Activated T-cell treated with anti-CD3 and anti-CD28 coated beads for 24 hours (primary cell): ENCODE measurements around the gene ENOX1.

ENCODE experiments used
- DNase-seq: peaks from one replicate; pipeline ENCODE4 v3.0.0-alpha.2; 2020; ENCODE audit warnings: low read depth

ENOX1 gene

GRCh38 chr13:43289470-43290255 is 497.1 kb downstream of the ENOX1 start:
- DNase-seq = no peak

DNA sequence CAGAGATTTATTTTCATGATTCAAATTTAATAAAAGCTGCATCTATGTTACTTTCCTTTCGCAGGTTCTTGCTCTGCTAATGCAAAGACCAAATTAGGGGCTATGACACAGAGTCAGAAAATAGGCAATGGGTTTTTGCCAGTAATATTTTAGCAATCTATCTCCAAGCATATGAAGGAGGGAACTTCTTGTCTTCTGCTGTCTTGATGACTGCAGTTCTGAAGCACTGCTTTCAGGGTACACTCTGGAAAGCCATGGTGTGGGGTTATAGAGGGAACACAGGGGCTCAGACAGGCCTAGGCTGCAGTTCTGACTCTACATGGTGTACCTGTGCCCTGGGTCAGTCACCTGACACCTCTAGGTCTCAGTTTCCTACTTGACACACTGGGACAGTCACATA is 500.0 kb downstream of the ENOX1 start:
- DNase-seq = no peak

- DNase-seq = no peak
These were observed 500.7 kb downstream of the ENOX1 start for GRCh38 chr13:43285933-43286597.

DNA sequence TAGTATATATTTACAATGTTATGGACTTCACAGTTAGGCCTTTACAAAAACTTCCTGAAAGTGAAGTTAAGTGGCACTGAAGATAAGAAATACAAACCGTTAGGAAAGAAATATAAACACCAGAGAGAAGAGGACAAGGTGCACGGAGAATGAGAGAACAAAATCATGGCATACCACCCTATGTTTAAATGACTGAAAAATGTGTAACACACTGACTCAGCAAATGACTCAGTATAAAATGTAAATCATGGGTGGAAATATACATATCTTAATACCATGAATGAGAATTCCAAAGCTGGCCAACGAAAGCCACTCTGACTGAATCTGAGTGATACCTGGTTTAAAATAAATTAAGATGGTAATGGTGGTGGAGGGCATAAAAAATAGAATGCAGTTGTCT is 502.6 kb downstream of the ENOX1 start:
- no peak for DNase-seq

- no peak for DNase-seq
These were observed 507.1 kb downstream of the ENOX1 start for GRCh38 chr13:43279696-43280095.

DNA sequence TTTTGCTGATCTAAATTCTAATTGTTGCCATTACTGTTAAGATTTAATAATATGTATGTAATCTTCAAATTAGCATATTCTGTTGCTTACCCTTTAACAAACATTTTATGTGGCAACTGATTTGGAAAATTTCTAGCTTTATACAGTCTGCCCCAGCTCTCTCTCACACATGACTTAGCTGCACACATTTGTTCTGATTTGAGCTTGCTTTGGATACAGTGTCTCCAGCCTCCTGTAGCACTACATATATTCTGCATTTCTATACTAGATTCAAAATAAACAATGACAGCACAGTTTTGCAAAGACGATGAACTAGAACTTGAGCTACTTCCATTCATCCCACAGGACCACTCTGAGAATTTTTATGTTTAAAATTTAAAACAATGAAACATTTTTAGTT is 508.6 kb downstream of the ENOX1 start:
- no peak for DNase-seq

DNA sequence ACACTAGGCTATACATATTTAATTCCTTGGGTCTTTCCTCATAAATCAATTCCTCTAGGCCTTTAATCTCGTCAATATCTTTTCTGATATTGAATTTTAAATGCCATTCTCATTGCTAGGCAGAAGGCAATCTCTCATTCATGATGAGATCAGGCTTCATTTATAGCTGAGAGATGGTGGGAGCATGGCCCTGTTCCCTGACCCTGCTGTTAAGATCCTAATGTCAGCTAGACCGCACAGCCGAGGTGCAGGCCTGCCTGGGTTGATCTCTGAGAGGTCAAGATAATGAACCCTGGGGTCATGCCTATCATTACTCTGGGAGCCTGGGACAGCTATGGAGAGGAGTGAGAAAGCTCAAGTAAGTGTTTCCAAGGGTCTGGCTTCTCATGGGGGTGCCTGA is 509.6 kb downstream of the ENOX1 start:
- no peak for DNase-seq

DNA sequence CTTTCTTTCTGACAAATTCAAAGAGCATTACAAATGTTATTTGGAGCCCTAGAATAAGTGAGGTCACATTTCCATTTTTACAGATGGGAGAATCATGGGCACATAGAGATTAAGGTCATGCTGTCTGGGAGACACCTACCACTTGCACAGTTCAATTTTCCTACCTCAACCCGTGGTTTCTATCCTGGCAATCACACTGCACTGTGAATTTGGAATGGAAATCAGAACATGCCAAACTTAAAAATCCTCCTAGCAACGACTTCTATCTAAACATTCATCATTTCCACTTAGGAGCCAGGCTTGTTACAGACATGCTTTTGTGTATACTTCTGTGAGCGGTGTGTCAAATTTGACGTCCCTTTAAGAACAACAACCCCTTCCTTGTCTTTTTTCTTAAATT is 511.9 kb downstream of the ENOX1 start:
- DNase-seq = no peak

DNA sequence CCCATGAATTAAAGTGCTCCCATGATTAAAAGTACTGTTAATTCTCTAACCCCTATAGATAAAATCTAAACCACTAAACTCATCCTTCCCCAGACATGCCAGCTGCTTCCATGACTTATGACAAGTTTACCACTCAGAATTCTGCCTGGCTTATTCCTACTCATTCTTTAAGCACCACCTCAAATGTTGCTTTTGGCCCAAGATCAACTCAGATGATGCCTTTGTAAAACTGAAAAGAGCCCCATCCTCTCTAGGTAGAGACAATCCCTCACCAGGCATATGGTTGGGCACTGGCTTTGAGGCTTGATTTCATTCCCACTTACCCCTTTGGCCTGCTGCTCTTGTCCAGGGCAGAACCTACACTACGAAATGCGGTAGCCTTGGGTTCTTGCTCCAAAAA is 513.4 kb downstream of the ENOX1 start:
- DNase-seq = no peak

DNA sequence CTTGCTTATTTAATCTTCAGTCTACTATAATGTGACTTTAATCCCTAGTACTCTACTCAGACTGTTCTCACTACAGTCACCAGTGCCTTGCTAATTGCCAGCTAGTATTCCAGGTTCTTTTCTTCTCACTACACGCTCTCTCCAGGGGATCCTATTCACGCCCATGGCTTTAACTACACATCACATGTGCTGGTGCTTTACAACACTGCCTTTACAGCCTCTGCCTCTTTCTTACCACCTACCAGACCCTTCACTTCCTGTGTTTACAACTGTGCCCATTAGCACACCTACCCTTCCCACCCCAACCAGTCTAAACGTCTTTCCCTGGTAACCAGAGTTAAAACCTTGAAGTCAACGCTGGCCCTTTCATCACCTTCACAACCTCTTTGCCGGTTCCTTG is 513.9 kb downstream of the ENOX1 start:
- DNase-seq = no peak

DNA sequence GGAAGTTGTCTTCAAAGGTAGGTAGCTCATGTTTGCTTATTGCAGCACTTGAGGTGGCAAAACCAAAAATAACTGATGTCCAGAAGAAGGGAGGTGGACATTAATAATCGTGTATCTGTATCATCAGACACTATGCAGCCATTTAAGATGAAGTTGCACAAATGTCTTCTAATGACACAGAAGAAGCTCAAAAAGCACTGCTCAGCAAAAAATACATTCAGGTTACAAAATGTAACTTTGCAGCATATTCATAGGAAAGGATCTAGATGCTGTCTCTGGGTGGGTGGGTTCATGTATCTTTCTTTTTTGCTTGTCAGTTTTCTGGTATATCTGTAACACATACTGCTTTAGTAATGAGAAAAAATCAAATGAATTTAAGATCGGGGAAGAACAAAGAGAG is 515.6 kb downstream of the ENOX1 start:
- DNase-seq = no peak

DNA sequence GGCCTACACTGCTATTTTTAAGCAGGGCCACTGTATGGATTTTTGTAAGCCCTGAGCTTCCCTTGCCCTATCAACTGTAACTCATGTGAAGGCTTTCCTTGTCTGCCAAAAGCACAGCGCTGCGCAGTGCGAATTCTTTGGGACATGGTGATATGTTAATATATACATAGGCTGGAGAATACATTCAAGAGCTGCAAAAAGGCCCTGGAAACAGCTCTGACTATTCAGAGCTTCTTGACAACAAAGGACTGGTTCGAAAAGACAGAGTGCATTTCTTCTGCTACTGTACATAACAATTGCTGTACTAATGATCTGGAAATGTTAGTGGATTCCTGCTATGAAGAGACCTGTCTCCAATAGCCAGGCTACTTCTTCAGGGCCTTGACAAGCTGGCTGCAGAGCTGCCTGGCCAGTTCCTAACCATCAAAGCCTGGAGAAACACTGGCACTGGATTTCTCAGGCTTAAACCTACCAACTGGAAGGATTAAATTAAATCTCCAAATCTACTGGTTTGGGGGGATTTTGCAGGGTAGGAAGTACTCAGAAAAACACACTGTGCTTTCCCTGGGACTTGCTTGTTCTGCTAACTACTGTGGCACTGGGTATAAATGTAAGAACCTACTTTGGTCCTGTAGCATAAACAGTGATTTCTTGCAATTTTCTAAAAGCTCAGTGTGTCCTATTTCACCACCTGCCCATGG is 516.5 kb downstream of the ENOX1 start:
- no peak for DNase-seq

GRCh38 chr13:43269037-43269481 is 517.7 kb downstream of the ENOX1 start:
- no peak for DNase-seq

DNA sequence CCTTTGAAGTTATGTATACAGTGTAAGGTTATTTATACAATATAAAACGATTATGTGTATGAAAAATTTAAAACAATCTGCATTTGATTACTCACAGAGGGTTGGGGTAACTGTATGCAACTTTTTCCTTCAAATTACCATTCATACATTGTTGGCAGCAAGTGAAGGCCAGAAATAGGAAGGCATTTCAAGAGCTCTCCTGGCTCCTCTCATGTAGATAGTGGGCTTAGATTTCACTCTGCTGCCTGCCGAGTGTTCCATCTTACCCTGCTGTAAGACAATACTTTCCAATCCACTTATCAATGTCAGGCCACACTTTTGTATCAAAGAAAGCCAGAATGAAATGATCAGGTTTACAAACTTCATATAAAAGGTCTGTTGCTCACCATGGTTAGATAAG is 518.1 kb downstream of the ENOX1 start:
- DNase-seq = no peak

DNA sequence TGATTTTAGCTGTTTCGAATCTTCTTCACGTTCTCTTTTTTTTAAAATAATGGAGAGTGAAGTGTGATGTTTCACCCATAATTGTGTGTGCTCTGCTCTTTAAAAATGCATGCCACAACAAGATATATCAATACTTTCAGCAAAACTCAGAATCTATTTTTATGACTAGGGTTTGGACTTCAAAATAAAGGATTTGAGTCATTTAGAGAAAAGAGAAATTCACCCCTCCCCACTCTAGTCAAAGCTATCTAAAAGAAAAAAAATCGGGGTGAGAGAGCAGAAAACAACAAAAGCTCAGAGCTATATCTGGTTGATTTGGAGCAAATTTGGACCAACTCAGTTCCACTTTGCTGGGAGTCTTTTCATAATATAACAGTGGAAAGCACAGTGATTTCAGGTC is 518.9 kb downstream of the ENOX1 start:
- DNase-seq = no peak

- no peak for DNase-seq
These were observed 519.7 kb downstream of the ENOX1 start for GRCh38 chr13:43266936-43267615.

DNA sequence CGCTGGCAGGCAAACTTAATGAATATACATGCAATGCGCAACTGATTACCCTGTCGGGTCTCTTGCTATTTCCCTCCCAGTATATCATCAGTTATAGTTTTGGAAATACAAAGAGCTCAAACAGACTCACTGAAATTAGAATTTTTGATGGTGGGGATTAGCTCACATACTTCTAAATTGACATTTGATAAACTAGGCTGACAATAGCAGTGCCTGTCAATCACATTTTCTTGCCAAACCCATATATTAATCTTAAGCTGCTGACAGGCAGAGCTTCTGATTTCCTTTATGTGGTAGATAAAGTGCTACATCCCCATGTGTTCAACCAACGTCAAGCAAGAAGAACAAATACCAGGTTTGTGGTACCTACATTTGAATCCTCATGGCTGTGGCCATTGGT is 521.7 kb downstream of the ENOX1 start:
- no peak for DNase-seq

GRCh38 chr13:43264458-43264857 is 522.3 kb downstream of the ENOX1 start:
- DNase-seq = no peak

- DNase-seq = no peak
These were observed 523.7 kb downstream of the ENOX1 start for GRCh38 chr13:43263047-43263446.

DNA sequence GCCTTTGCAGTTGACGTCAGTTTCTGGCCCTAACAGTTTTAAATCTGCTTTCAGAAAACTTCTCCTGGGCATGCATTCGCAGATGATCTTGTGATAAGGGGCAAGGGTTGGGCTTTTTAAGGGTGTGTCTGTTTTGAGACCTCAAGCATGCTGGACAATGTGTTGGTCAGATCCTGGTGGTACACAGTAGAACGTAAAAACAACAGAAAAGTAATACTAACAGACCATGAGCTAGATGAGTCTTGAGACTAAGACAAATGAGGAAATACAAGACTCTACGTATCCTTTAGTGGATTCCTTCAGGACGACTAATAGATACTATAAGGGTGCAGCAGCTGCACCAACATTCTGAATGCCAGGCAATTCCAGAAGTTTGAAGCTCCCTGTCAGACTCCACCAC is 525.8 kb downstream of the ENOX1 start:
- DNase-seq = no peak

DNA sequence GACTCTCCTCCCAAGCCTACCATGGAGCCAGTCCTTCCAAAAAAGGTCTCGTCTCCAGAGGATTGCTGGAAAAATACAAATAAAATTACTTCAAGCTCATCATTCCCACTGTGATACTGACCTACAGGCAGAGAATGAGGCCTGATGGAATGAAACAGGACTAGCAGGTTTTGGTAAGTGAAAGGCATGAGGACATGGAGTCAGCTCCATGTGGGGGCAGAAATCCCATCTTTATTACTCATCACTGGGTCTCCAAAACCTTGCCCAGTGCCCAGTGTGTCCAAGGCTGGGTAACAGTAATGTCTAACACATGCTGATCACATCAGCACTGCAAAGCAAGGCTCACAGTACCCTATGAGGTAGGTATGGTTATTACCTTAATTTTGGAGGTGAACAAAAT is 528.0 kb downstream of the ENOX1 start:
- DNase-seq = no peak

DNA sequence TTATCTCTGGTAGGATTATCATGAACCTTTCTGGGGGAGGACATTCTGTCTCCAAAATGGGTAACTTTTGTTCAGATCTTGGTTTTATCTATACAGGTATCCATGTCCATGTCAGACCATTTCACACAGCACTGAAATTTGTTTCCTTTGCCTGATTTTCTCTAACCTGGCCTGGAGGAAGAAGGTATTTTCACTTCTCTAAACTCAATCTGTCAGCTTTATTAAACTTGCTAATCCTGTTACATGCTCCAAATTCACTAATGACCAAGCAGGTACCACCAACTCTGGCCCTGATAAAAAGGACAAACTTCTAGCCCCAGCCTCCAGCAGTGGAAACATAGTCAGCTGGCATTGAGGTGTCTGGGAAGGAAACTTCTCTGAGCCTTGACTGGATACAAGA is 529.0 kb downstream of the ENOX1 start:
- DNase-seq = no peak

DNA sequence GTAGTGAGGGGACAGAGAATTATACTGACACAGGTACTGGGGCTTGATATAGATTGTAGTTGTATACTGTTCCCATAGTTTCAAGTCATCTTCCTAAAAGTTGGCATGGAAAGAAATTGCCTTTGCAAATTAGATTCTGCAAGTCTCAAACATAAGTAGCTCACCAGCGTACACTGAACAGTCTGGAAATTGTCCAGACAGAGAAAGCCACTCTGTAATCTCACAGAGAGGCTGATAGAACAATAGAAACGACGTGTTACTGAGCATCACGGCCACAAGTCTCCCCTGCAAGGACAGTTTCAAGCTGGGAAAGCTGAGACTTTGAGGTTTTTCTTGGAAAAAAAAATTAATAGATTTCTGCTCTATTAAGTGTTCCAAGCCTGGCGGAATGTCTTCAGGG is 534.8 kb downstream of the ENOX1 start:
- DNase-seq = no peak
